ENCODE results near the gene PIGU.

The PIGU gene

DNA sequence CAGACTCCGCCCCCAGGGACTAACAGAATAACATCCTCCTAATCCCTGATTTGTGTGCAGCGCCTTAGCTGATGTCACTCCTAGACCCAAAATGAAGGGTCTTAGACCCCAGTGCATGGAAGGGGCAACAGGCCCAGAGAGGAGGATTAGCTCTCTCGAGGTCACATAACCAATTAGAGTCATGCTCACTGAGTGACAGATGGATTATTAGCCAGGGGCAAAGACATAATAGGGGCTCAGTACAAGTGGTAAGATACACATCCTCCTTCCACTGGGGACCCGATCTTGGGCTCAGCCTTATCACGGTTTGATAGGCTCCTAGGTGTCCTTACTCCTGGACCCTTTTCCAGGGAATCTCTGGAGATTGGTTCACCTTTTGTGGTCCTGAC lies 28.1 kb upstream of the PIGU start:
- H3K27ac ChIP-seq, result peak overlapping the region; percentile 87
- TF ChIP-seq, protein P1, sequence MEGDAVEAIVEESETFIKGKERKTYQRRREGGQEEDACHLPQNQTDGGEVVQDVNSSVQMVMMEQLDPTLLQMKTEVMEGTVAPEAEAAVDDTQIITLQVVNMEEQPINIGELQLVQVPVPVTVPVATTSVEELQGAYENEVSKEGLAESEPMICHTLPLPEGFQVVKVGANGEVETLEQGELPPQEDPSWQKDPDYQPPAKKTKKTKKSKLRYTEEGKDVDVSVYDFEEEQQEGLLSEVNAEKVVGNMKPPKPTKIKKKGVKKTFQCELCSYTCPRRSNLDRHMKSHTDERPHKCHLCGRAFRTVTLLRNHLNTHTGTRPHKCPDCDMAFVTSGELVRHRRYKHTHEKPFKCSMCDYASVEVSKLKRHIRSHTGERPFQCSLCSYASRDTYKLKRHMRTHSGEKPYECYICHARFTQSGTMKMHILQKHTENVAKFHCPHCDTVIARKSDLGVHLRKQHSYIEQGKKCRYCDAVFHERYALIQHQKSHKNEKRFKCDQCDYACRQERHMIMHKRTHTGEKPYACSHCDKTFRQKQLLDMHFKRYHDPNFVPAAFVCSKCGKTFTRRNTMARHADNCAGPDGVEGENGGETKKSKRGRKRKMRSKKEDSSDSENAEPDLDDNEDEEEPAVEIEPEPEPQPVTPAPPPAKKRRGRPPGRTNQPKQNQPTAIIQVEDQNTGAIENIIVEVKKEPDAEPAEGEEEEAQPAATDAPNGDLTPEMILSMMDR (IDR thresholded peaks at IDR 0.05), result no peak
- TF ChIP-seq ZFX (IDR thresholded peaks at IDR 0.05; ENCODE audit: borderline replicate concordance), result no peak

DNA sequence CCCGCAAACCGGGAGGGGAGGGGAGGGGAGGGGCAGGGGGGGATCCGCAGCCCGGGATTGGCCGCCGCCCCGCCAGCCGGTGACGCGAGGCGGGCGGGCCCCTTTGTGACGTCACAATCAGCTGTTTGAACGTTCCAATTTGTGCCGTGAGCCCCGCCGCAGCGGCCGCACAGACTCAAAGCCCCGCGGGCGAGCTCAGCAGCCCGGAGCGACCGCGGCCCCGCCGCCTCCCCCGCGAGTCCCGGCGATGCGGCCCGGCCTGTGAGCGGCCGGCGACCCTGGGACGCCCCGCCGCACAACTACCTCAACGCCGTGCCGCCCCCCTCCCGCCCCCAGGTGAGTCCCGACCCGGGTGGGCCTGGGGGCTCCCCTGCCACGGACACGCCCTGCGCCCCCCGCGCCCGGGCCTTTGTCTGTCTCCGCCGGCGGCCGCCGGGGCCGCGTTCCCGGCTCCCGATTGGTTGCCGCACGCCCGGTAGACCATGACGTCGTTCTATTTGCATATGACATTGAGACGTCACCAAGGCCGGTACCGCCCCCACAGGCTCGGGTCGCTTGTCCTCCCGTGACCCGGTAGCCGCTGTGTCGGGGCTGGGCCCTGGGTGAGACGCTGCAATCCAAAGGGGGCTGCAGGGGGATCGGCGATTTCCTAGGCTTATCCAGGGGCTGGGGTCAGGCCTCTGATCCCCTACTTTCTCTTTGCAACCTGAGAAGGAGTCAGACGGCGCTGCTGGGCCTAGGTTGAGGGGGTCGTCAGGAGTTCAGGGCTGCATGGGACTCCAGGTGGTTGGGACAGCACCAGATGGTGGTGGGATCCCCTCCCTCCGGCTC lies 27.5 kb upstream of the PIGU start, which contains the start of gene TP53INP2:
TP53INP2 (plus strand) TSS at position 168 of the 831 bp plus-strand sequence. CDS start 4,396 bp downstream, outside the sequence.
- peak within 1 kb of the TSS; percentile 87 for H3K27ac ChIP-seq
- TF ChIP-seq, protein P1 (IDR thresholded peaks at IDR 0.05), result no peak
- TF ChIP-seq ZFX (IDR thresholded peaks at IDR 0.05; ENCODE audit: borderline replicate concordance), result no peak

DNA sequence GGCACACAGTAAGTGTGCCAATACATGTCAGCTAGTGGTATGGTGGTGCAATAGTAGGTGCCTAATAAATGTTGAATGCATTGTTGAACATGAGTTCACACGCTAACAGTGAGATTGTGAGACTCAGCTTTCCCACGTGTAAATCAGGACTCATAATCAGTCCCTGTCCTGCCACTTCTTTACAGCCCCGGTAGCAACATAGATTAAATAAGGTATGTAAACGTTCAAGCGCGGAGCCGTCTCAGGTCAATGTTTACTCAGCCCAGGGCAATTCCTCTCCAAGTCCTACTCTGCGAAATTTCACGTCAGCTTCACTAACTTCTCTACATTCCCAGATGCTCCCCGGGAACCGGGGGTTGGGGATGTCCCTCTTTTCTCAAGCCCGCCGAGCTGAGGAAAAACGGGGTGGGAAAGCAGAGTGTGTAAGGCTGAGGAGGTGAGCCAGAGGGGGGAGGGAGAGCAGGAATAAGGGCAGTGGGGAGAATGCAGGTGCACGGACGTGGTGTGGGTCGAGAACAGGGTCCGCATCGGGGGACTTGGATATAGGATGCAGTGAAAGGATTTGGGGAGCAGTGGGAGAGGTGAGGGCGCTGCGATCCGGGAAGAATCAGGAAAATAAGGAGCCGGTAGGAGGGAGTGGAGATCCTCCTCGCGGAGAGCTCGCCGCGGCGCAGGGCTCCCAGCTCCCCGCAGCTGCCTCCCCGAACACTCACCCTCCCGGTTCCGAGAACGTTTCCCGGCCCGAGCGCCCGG lies 26.7 kb upstream of the PIGU start:
- peak overlapping the region; percentile 87 for H3K27ac ChIP-seq
- TF ChIP-seq, protein P1 (IDR thresholded peaks at IDR 0.05), result no peak
- no peak for TF ChIP-seq ZFX (IDR thresholded peaks at IDR 0.05; ENCODE audit: borderline replicate concordance)

DNA sequence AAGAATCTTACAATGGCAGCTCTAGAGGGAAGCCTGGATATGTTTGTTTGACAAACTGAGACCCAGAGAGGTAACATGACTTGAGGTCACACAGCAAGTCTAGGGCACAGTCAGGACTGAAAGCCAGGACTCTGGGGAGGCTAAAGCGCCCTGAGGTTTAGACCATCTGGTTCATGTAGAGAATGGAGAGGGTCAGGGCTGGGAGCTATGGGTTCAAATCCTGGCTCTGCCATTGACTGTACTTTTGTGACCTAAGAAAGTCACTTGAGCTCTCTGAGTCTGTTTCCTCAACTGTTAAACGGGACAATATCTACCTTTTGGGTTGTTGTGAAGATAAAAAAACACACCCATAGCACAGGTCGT lies 26.1 kb upstream of the PIGU start:
- no peak for TF ChIP-seq ZFX (IDR thresholded peaks at IDR 0.05; ENCODE audit: borderline replicate concordance)
- TF ChIP-seq, protein P1 (IDR thresholded peaks at IDR 0.05), result no peak

DNA sequence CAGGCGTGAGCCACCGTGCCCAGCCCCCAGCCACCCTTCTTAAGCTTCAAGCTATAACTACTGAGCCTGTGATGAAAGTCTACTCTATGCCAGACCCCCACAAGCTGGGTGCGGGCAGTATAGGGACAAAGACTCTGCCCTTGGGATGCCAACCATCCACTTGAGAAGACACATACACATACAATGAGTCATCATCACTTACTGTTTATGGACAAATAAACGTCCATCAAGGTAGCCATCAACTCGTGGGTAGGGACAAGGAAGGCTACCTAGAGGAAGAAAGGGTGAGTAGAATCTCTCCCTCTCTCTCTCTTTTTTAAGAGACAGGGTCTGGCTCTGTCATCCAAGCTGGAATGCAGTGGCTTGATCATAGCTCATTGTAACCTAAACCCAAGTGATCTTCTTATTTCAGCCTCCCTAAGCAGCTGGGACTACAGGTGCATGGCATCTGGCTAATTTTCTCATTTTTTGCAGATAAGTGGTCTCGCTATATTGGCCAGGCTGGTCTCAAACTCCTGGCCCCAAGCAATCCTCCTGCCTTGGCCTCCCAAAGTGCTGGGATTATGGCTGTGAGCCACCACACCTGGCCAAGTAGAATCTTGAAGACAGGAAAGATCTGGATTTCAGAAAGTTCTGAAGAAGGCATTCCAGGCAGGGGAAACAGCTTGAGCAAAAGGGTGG lies 24.7 kb upstream of the PIGU start:
- TF ChIP-seq ZFX (IDR thresholded peaks at IDR 0.05; ENCODE audit: borderline replicate concordance), result no peak
- TF ChIP-seq, protein P1 (IDR thresholded peaks at IDR 0.05), result no peak
- no peak overlapping the region for H3K27ac ChIP-seq

More for the DNA sequence above, 26.1 kb upstream of the PIGU start:
- peak overlapping the region; percentile 87 for H3K27ac ChIP-seq

DNA sequence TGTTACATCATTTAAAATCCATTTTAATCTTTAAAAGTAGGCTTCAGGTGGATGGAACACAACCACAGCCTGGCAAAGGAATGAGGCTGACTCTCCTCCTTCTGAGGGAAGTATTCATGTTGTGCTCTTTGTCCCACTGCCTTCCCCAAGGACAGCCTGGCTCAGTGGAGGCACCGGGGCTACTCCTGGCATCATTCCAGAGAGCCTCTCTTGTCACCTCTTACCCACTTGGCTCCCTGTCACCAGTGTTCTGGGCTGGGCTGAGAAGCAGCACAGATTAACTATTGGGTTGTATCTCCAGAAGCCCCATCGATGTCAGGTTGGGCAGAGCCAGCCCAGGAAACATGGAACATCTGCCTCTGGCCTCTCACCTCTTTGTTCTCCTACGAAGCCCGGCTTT lies 16.5 kb upstream of the PIGU start:
- H3K27ac ChIP-seq, result no peak overlapping the region
- TF ChIP-seq ZFX (IDR thresholded peaks at IDR 0.05; ENCODE audit: borderline replicate concordance), result no peak
- TF ChIP-seq, protein P1 (IDR thresholded peaks at IDR 0.05), result no peak
